GM18951 (cell line): ENCODE results near the gene MICB.
"Not testable (repeated sequence)": the region's sequence is repeated elsewhere in the genome, so short reads cannot be mapped to it uniquely, and the experiment has no call there.

Experiments used
- POLR2A ChIP-seq: IDR thresholded peaks from 4 replicates; pipeline ENCODE4 v1.6.1; 2011; ENCODE audit warnings: mild to moderate bottlenecking; ENCODE audit not compliant: insufficient read length, insufficient read depth; ENCODE audit errors: extremely low read depth
- in situ Hi-C: fragments of 300-500 bp; cut with MboI; formaldehyde crosslinking; loops from one replicate; pipeline ENCODE4 v1.12.0; 2022; ENCODE audit warnings: low sequenced_read_pairs, mixed read lengths, inconsistent platforms; ENCODE audit not compliant: unreplicated experiment

The MICB gene

GRCh38 chr6:31497531-31498476 lies at the start of gene MICB:
TSS of gene MICB (plus strand) at chr6:31498145. CDS start at chr6:31498194, 49 bp downstream.
- in situ Hi-C loops, result no loop called here
- peak; percentile 66 for TF ChIP-seq POLR2A

GRCh38 chr6:31450751-31451150 lies 47.2 kb upstream of the MICB start:
- no peak for TF ChIP-seq POLR2A
- in situ Hi-C loops, result no loop called here

- no peak for TF ChIP-seq POLR2A
- in situ Hi-C loops, result no loop called here
Measured at GRCh38 chr6:31452859-31453258, 45.1 kb upstream of the MICB start.

- TF ChIP-seq POLR2A, result no peak
- in situ Hi-C loops, result no loop called here
Measured at GRCh38 chr6:31453259-31453658, 44.7 kb upstream of the MICB start.

GRCh38 chr6:31459864-31460263 lies 38.1 kb upstream of the MICB start:
- in situ Hi-C loops, result not testable (repeated sequence)

- in situ Hi-C loops, result no loop called here
- no peak for TF ChIP-seq POLR2A
Measured at GRCh38 chr6:31460361-31461025, 37.5 kb upstream of the MICB start.

GRCh38 chr6:31462026-31462963 lies 35.6 kb upstream of the MICB start:
- TF ChIP-seq POLR2A, result no peak
- in situ Hi-C loops, result no loop called here

GRCh38 chr6:31462964-31463870 lies 34.7 kb upstream of the MICB start:
- in situ Hi-C loops, result no loop called here
- peak; percentile 97 for TF ChIP-seq POLR2A

GRCh38 chr6:31464252-31465184 lies 33.4 kb upstream of the MICB start:
- no peak for TF ChIP-seq POLR2A
- in situ Hi-C loops, result no loop called here

- in situ Hi-C loops, result no loop called here
Measured at GRCh38 chr6:31465185-31465536, 32.8 kb upstream of the MICB start.

GRCh38 chr6:31465718-31466117 lies 32.2 kb upstream of the MICB start:
- no peak for TF ChIP-seq POLR2A
- in situ Hi-C loops, result no loop called here

More at GRCh38 chr6:31465185-31465536, 32.8 kb upstream of the MICB start:
- no peak for TF ChIP-seq POLR2A

- in situ Hi-C loops, result no loop called here
- TF ChIP-seq POLR2A, result peak; percentile 32
Measured at GRCh38 chr6:31466466-31466865, 31.5 kb upstream of the MICB start.
